ENCODE data around the gene SF3B5. TPM values are rescaled to one million over a fixed set of nuclear protein-coding genes. Genes with fewer than 3 reads are reported as not detected.

The SF3B5 gene
- polyA plus RNA-seq, 3 donors from 2014 or later, result 346 to 550 (median 357) TPM

DNA sequence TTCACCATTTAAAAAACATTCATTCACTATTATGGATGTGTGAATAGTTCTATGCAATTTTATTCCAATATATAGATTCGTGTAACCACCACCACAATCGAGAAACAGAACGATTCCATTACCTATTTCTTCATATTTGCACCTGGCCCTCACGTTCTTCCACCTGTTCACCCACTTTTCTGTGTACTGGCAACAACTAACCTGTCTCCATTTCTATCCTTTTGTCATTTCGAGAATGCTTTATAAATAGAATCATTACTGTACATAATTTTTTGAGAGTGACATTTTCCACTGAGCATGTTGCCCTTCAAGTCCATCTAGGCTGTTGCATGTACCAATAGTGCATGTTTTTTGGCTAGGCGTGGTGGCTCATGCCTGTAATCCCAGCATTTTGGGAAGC, 31.7 kb upstream of the SF3B5 start:
- Mint-ChIP-seq H3K4me3 (no peak overlapping the region), H3K36me3 (no peaks in the 10 kb centered on the region), H3K4me1 (peaks cover 16 to 18% of the 10 kb centered on the region in 2 donors), H3K27ac (no peak overlapping the region), H3K9me3 (no peaks in the 10 kb centered on the region), H3K27me3 (ENCODE audit: low read depth in 3 of 3) (peaks cover 0 to 6% (median 1%) of the 10 kb centered on the region in 3 donors)
- DNase-seq, result no peak

DNA sequence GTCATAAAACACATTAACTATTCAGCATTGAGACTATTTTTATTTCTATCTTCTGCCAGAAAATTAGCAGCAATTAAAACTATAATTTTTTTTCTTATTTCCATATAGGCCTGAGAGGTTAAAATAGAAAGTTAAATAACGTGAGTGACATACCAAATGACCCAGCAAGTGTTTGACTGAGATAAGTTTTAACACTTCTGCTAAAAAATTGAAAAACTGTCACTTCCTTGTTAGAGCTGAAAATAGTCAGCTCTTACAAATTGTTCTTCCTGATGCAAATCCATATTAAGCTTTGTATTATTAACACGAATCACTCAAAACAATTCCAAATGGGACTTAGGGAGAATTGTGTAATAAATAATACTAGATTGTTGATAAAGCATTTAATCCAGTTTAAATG, 28.5 kb upstream of the SF3B5 start:
- Mint-ChIP-seq H3K4me3 (peak overlapping the region in 1 of 5 donors; percentile 33), H3K4me1 (peaks cover 16 to 18% of the 10 kb centered on the region in 2 donors), H3K27ac (peak overlapping the region in 5 of 6 donors; percentile 0 to 64 (median 13)), H3K27me3 (ENCODE audit: low read depth in 3 of 3) (peaks cover 0 to 7% (median 0%) of the 10 kb centered on the region in 3 donors), H3K9me3 (no peaks in the 10 kb centered on the region), H3K36me3 (no peaks in the 10 kb centered on the region)
- DNase-seq, result peak in 1 of 3 donors; percentile 7

GRCh38 chr6:144123421-144123820, 28.0 kb upstream of the SF3B5 start:
- no peak for DNase-seq
- Mint-ChIP-seq H3K36me3 (no peaks in the 10 kb centered on the region), H3K4me1 (peaks cover 16 to 18% of the 10 kb centered on the region in 2 donors), H3K9me3 (no peaks in the 10 kb centered on the region), H3K27me3 (ENCODE audit: low read depth in 3 of 3) (peaks cover 0 to 3% (median 0%) of the 10 kb centered on the region in 3 donors), H3K27ac (peak overlapping the region in 5 of 6 donors; percentile 0 to 64 (median 13)), H3K4me3 (no peak overlapping the region)

DNA sequence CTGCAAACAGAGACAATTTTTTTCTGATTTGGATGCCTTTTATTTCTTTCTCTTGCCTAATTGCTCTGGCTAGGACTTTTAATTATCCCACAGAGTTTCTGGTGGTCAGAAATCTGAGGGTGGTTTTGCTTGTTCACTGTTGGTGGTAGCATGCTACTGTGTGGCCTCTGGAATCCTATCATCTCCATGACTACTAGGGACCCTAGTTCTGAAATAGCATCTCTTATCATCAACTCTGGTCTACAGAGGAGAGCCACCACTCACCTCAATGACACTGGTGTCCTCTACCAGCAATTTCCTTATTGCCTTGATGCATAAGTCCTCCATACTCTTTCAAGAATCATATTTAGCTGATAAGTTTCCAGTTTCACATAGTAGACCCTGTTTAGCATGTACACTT, 27.5 kb upstream of the SF3B5 start:
- Mint-ChIP-seq H3K4me3 (no peak overlapping the region), H3K27ac (peak overlapping the region in 2 of 6 donors; percentile 0 to 1), H3K4me1 (peaks cover 16 to 18% of the 10 kb centered on the region in 2 donors), H3K9me3 (no peaks in the 10 kb centered on the region), H3K36me3 (no peaks in the 10 kb centered on the region), H3K27me3 (ENCODE audit: low read depth in 3 of 3) (peaks cover 0 to 3% (median 1%) of the 10 kb centered on the region in 3 donors)
- DNase-seq, result no peak

DNA sequence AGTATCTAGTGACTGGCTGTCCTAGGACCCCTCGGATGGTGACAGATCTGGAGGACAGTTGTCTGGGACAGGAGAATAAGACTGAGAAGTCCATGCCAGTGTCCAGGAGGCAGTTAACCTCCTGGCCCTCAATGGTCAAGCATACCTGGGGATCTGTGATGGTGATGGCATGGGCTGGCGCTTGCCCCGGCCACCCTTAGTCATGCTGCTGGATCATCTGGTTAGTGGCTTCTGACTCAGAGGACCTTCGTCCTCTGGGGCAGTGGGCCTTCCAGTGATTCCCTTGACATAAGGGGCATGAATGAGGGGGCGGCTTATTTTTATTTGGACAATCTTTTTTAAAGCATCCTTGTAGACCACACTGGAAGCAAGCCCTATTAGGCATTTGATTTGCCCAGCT, 24.0 kb upstream of the SF3B5 start:
- H3K4me1 Mint-ChIP-seq, result peaks cover 14% of the 10 kb centered on the region in 2 donors
- H3K9me3 Mint-ChIP-seq, result no peaks in the 10 kb centered on the region
- no peak overlapping the region for H3K4me3 Mint-ChIP-seq
- no peak for DNase-seq
- H3K27me3 Mint-ChIP-seq (ENCODE audit: low read depth in 3 of 3), result peaks cover 1 to 6% (median 3%) of the 10 kb centered on the region in 3 donors
- H3K36me3 Mint-ChIP-seq, result peaks cover 0 to 3% (median 0%) of the 10 kb centered on the region in 3 donors
- H3K27ac Mint-ChIP-seq, result no peak overlapping the region

- no peak for DNase-seq
- Mint-ChIP-seq H3K36me3 (peaks cover 0 to 3% (median 0%) of the 10 kb centered on the region in 3 donors), H3K27ac (no peak overlapping the region), H3K27me3 (ENCODE audit: low read depth in 3 of 3) (peaks cover 3 to 6% (median 3%) of the 10 kb centered on the region in 3 donors), H3K4me1 (no peaks in the 10 kb centered on the region), H3K4me3 (no peak overlapping the region), H3K9me3 (no peaks in the 10 kb centered on the region)
These were observed 19.8 kb upstream of the SF3B5 start for GRCh38 chr6:144115219-144115618.

DNA sequence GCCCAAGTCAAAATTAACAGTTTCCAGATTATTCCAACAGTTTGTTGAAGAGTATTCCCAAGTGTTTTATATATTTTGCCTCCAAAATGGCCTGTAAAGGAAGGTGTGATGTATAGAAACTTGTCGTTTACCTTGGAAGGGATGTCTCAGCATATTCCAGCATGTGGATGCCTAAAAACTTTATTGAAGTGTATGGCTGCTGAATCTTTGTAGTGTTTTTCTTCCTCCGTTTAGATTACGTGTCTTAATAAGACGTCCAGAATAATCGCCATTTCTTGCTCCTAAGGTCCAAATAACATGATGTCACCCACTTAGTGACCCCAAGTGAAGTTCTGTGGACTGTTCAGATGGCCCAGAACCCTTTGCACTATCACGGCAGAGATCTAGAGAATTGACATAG, 18.0 kb upstream of the SF3B5 start:
- DNase-seq, result no peak
- no peak overlapping the region for H3K27ac Mint-ChIP-seq
- H3K27me3 Mint-ChIP-seq (ENCODE audit: low read depth in 3 of 3), result peaks cover 3 to 4% (median 3%) of the 10 kb centered on the region in 3 donors
- peaks cover 0 to 3% (median 0%) of the 10 kb centered on the region in 3 donors for H3K36me3 Mint-ChIP-seq
- H3K9me3 Mint-ChIP-seq, result no peaks in the 10 kb centered on the region
- H3K4me1 Mint-ChIP-seq, result no peaks in the 10 kb centered on the region
- no peak overlapping the region for H3K4me3 Mint-ChIP-seq

DNA sequence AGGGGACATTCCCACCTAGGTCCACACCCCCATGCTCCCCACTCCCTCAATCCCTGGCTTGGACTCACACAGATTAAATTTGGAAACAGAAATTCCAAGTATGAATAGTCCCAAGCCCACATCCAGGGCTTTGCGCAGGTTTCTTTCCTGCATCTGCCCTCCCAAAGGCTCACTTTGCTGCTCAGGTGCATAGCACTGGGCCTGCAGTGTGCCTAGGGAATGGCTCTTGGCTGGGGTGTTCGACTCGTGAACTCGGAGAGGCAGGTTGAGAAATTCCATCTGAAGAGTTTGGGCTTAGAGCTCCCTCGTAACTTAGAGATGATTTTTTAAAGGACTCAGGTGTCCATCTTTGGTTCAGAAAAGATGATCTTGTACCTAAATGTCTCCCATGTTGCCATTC, 14.8 kb upstream of the SF3B5 start:
- Mint-ChIP-seq H3K36me3 (no peaks in the 10 kb centered on the region), H3K4me1 (peaks cover 0 to under 1% of the 10 kb centered on the region in 2 donors), H3K4me3 (no peak overlapping the region), H3K9me3 (no peaks in the 10 kb centered on the region), H3K27ac (no peak overlapping the region), H3K27me3 (ENCODE audit: low read depth in 3 of 3) (peaks cover 0 to 1% (median under 1%) of the 10 kb centered on the region in 3 donors)
- no peak for DNase-seq

DNA sequence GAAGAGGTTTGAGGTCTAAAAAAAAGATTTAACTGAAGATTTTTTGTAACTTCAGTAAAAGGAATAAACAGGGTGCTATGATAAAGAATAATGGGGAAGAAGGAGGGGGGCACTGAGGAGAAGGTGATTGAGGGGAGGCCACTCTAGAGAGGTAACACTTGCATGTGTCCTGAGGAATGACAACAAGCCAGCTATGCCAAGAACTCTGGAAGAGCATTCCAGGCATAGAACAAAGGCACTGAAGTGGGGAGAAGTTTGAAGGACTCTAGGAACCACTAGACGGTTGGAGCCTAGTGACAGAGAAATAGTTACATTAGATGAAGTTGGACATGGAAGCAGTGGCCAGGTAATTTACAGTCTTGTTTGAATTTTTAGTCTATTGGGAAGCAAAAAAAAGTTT, 10.8 kb upstream of the SF3B5 start:
- Mint-ChIP-seq H3K4me3 (no peak overlapping the region), H3K9me3 (no peaks in the 10 kb centered on the region), H3K27ac (no peak overlapping the region), H3K27me3 (ENCODE audit: low read depth in 3 of 3) (peaks cover 0 to 2% (median 1%) of the 10 kb centered on the region in 3 donors), H3K36me3 (no peaks in the 10 kb centered on the region), H3K4me1 (peaks cover 0 to 6% of the 10 kb centered on the region in 2 donors)
- DNase-seq, result no peak

DNA sequence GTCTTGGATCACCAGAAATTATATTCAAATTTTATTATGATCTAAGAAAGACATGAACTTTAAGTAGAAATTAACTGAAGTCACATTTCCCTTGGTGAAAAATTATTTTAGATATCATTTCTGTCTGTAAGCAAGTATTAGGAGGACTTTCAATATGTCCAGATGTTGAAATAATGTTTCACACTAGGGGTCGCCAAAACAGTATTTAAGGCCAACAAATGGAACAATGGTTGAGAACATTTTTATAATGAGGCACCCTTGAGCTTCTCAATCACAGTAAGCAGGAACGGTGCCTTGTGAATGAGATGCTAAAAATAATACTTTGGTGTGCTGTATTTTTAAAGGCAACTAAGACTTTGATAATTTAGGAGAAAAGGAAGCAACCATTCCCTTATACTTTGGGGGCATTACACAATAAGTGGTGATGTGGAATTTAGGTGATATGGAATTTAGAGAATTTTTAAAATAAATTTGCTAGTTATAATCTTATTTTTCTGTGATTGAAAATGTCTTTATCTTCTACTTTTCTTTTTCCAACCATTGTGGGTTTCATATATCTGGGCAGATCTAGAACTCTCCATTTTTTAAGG, 9.6 kb upstream of the SF3B5 start:
- H3K27me3 Mint-ChIP-seq (ENCODE audit: low read depth in 3 of 3), result peaks cover 0 to 4% (median 1%) of the 10 kb centered on the region in 3 donors
- no peak overlapping the region for H3K4me3 Mint-ChIP-seq
- H3K36me3 Mint-ChIP-seq, result no peaks in the 10 kb centered on the region
- H3K9me3 Mint-ChIP-seq, result no peaks in the 10 kb centered on the region
- peaks cover 0 to 6% of the 10 kb centered on the region in 2 donors for H3K4me1 Mint-ChIP-seq
- no peak overlapping the region for H3K27ac Mint-ChIP-seq
- DNase-seq, result peak; percentile 63 to 71 (median 65)

- Mint-ChIP-seq H3K27me3 (ENCODE audit: low read depth in 3 of 3) (peaks cover 0 to 5% (median 1%) of the 10 kb centered on the region in 3 donors), H3K4me3 (no peak overlapping the region), H3K27ac (no peak overlapping the region), H3K9me3 (no peaks in the 10 kb centered on the region), H3K36me3 (no peaks in the 10 kb centered on the region), H3K4me1 (peaks cover 0 to 6% of the 10 kb centered on the region in 2 donors)
- DNase-seq, result peak in 1 of 3 donors; percentile 3
These were observed 9.1 kb upstream of the SF3B5 start for GRCh38 chr6:144104488-144104887.

DNA sequence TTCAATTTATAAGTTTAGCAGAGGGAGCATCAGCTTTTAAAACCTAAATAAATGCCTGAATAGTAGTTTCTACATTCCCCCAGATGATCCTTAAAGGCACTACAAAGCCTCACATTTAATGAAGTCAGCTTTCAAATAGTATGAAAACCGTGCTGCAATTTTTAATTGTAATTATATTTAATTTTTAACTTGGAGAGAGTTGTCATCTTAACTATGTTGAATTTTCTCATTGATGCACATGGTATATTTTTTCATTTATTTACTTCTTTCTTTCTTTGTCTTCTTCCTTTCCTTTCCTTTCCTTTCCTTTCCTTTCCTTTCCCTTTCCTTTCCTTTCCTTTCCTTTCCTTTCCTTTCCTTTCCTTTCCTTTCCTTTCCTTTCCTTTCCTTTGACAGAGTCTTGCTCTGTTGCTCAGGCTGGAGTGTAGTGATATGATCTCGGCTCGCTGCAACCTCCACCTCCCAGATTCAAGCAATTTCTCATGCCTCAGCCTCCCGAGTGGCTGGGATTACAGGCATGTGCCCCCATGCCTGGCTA, 7.7 kb upstream of the SF3B5 start:
- no peak for DNase-seq
- Mint-ChIP-seq H3K27me3 (ENCODE audit: low read depth in 3 of 3) (peaks cover 0 to 5% (median 1%) of the 10 kb centered on the region in 3 donors), H3K36me3 (no peaks in the 10 kb centered on the region), H3K4me3 (no peak overlapping the region), H3K27ac (peak overlapping the region in 1 of 6 donors; percentile 41), H3K9me3 (no peaks in the 10 kb centered on the region), H3K4me1 (peaks cover 0 to 6% of the 10 kb centered on the region in 2 donors)

GRCh38 chr6:144098993-144099392, 3.6 kb upstream of the SF3B5 start:
- H3K27me3 Mint-ChIP-seq (ENCODE audit: low read depth in 3 of 3), result peaks cover 9 to 14% (median 14%) of the 10 kb centered on the region in 3 donors
- peaks cover 23 to 27% of the 10 kb centered on the region in 2 donors for H3K4me1 Mint-ChIP-seq
- H3K4me3 Mint-ChIP-seq, result no peak overlapping the region
- no peak for DNase-seq
- peaks cover 0 to 3% (median 0%) of the 10 kb centered on the region in 3 donors for H3K36me3 Mint-ChIP-seq
- H3K27ac Mint-ChIP-seq, result no peak overlapping the region
- H3K9me3 Mint-ChIP-seq, result no peaks in the 10 kb centered on the region

DNA sequence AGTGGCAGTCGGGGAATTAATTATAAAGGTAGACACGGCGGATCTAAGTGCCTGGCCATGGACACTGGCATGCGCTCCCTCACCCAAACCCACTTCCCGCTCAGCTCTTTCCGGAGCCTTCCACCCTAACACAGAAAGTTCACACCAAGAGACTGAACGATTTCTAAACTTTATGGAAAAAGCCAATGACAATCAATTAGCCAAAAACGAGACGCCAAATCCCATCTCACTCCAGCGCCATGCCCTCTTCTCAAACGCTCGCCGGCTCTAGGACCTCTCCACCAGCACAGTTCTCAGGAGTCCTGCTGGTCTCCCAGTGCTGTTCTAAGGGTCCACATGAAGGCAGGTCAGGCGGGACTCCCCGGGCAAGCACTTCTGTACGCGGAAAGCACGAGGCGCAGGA, 641 bp downstream of the SF3B5 start:
- Mint-ChIP-seq H3K27ac (peak overlapping the region; percentile 94 to 98 (median 98)), H3K27me3 (ENCODE audit: low read depth in 3 of 3) (peaks cover 9 to 13% (median 9%) of the 10 kb centered on the region in 3 donors), H3K4me3 (peak overlapping the region; percentile 96 to 99 (median 99)), H3K36me3 (peaks cover 0 to 4% (median 0%) of the 10 kb centered on the region in 3 donors), H3K9me3 (no peaks in the 10 kb centered on the region), H3K4me1 (peaks cover 28 to 35% of the 10 kb centered on the region in 2 donors)
- peak in 1 of 3 donors; percentile 5 for DNase-seq

All from immature natural killer cell (primary cell).